ENCODE measurements around the gene CZIB. TPM values are rescaled to one million over a fixed set of nuclear protein-coding genes. Genes with fewer than 3 reads are reported as not detected.

CZIB gene
- total and polyA plus RNA-seq, 2 of the 8 experiments (the other 6 are each of a cell fraction or from before 2014, with no cell fraction given): 46.5 to 48.0 TPM

GRCh38 chr1:53257454-53258081, 37.1 kb upstream of the CZIB start:
- no peak overlapping the region for H2BK15ac ChIP-seq (ENCODE audit: low read length)
- no peaks in the 10 kb centered on the region for H3K27me3 ChIP-seq (replicated peaks in 1 of 4; ENCODE audit: control insufficient read depth in 3 of 4, extremely low read depth in 1 of 4, insufficient read depth in 3 of 4, low read length in 3 of 4)
- H4K91ac ChIP-seq (replicated peaks; ENCODE audit: insufficient read length, low read length): no peak overlapping the region
- no peak overlapping the region for H3K18ac ChIP-seq (ENCODE audit: extremely low read depth, low read length)
- H3K9ac ChIP-seq (replicated peaks in 1 of 4; ENCODE audit: extremely low read depth in 1 of 4, low read depth in 3 of 4, low read length in 3 of 4): no peak overlapping the region
- H2BK20ac ChIP-seq (ENCODE audit: low read length): no peak overlapping the region
- no peak overlapping the region for H3K4me2 ChIP-seq (ENCODE audit: insufficient read depth in 1 of 2, low read depth in 2 of 2, low read length in 2 of 2)
- no peak overlapping the region for H3K27ac ChIP-seq (ENCODE audit: low read depth, low read length)
- H3K23ac ChIP-seq (ENCODE audit: insufficient read length): no peak overlapping the region
- ChIA-PET CTCF (ENCODE audit: partially characterized antibody) (interaction anchor here (0.8 to 7.2 kb wide), 5 partner anchors 9 to 136 kb away, joined by 3 to 36 read pairs (median 4); no protein-coding TSS in a partner anchor), POLR2A (ENCODE audit: partially characterized antibody) (interaction anchor here (0.7 kb wide), 1 partner anchor 1200 kb away, joined by 4 read pairs; no protein-coding TSS in a partner anchor)
- FAIRE-seq (no peak), DNase-seq (ENCODE audit: low read depth in 1 of 2, low spot score in 2 of 2) (no peak)
- H3K4ac ChIP-seq (replicated peaks; ENCODE audit: insufficient read length, low read depth, low read length): no peak overlapping the region
- H2BK120ac ChIP-seq (replicated peaks; ENCODE audit: low read depth, low read length): no peak overlapping the region
- 92% methylated on average over 5 of the region's 5 CpGs; no CpG with 5 or more reads in 1 of the 2 experiments for WGBS, 2 experiments (ENCODE audit: extremely low coverage in 1 of 2, insufficient coverage in 1 of 2, insufficient read length in 1 of 2, insufficient replicate concordance in 2 of 2, low coverage in 1 of 2, low lambda C conversion rate in 2 of 2, missing lambda C conversion rate in 1 of 2)
- TF ChIP-seq TEAD4 (IDR thresholded peaks at IDR 0.05; ENCODE audit: low read depth, low read length) (no peak), RNF2 (IDR thresholded peaks at IDR 0.05; ENCODE audit: borderline replicate concordance, low read depth, low read length, missing control alignments, poor library complexity, severe bottlenecking) (no peak), FOSL1 (IDR thresholded peaks at IDR 0.05; ENCODE audit: insufficient read depth, low read depth, low read length) (no peak), SRF (IDR thresholded peaks at IDR 0.05; ENCODE audit: low read depth, low read length) (no peak), POLR2A (IDR thresholded peaks at IDR 0.05; ENCODE audit: control extremely low read depth in 1 of 2, low read depth in 2 of 2, low read length in 2 of 2) (no peak), RBBP5 (IDR thresholded peaks at IDR 0.05; ENCODE audit: borderline replicate concordance, low read depth, low read length) (no peak), SAP30 (IDR thresholded peaks at IDR 0.05; ENCODE audit: insufficient read depth, insufficient replicate concordance, low read length) (no peak), MAX (IDR thresholded peaks at IDR 0.05) (no peak), ZNF274 (IDR thresholded peaks at IDR 0.05; ENCODE audit: borderline replicate concordance, extremely low read depth, low read length) (no peak), EGR1 (IDR thresholded peaks at IDR 0.05; ENCODE audit: borderline replicate concordance, low read depth, low read length) (no peak), BCL11A (IDR thresholded peaks at IDR 0.05; ENCODE audit: low read depth in 2 of 2, low read length in 2 of 2) (no peak), E2F6 (IDR thresholded peaks at IDR 0.05) (no peak)
- no peak overlapping the region for H2AK5ac ChIP-seq (ENCODE audit: low read depth, low read length)
- H3K56ac ChIP-seq (replicated peaks; ENCODE audit: insufficient read length, low read depth, low read length): no peak overlapping the region
- peaks cover 0 to 2% of the 10 kb centered on the region in 2 experiments for H4K20me1 ChIP-seq (replicated peaks in 1 of 2; ENCODE audit: control insufficient read depth in 1 of 2, insufficient read depth in 2 of 2, low read length in 2 of 2)
- no peak overlapping the region for H2BK5ac ChIP-seq (ENCODE audit: low read depth, low read length)
- no peaks in the 10 kb centered on the region for H3K79me1 ChIP-seq (ENCODE audit: low read depth, low read length)
- no peaks in the 10 kb centered on the region for H3K4me1 ChIP-seq (replicated peaks in 1 of 4; ENCODE audit: control insufficient read depth in 3 of 4, insufficient read depth in 4 of 4, low read length in 3 of 4)
- H4K5ac ChIP-seq (ENCODE audit: insufficient read length, low read depth, low read length): no peak overlapping the region
- no peak overlapping the region for H4K8ac ChIP-seq (ENCODE audit: extremely low read depth, insufficient read depth, low read length)
- H3K14ac ChIP-seq (ENCODE audit: insufficient read length): no peak overlapping the region
- H2BK12ac ChIP-seq (ENCODE audit: low read depth, low read length): no peak overlapping the region
- no peak overlapping the region for H2AFZ ChIP-seq (ENCODE audit: low read length)
- H3K4me3 ChIP-seq (ENCODE audit: extremely low read depth in 1 of 4, insufficient read depth in 2 of 4, low read depth in 3 of 4, low read length in 4 of 4): no peak overlapping the region
- H3K9me3 ChIP-seq (ENCODE audit: insufficient read depth in 2 of 2, low read depth in 1 of 2, low read length in 1 of 2): no peaks in the 10 kb centered on the region
- H3K36me3 ChIP-seq (ENCODE audit: control insufficient read depth in 2 of 4, insufficient read depth in 4 of 4, low read length in 3 of 4): peaks cover 42 to 93% (median 78%) of the 10 kb centered on the region in 4 experiments
- no peaks in the 10 kb centered on the region for H3K79me2 ChIP-seq (ENCODE audit: control insufficient read depth in 1 of 2, insufficient read depth in 2 of 2, low read length in 2 of 2)
- H3K23me2 ChIP-seq (ENCODE audit: low read depth, low read length): no peaks in the 10 kb centered on the region
